ENCODE results near the gene CKAP2L.
"Not testable (repeated sequence)": the region's sequence is repeated elsewhere in the genome, so short reads cannot be mapped to it uniquely, and the experiment has no call there.

Gene CKAP2L

DNA sequence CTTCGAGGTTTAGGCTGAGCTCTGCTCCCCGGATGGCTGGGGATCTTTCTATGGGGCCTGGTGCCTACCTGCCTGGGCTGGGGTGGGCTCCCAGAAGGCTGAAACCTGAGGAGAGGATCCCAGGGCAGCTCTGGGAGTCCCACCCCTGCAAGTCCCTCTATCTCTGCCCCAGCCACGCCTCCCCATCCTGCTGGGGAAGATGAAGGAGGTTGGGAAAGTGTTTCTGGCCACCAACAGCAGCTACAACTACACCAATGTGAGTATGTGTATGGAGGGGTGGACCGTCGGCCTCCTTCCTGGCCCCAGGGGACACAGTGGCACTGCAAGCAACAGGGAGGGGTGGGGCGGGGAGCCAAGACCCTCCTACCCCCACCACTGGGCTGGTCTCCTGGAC, 40.9 kb downstream of the CKAP2L start:
- TF ChIP-seq, protein P1, sequence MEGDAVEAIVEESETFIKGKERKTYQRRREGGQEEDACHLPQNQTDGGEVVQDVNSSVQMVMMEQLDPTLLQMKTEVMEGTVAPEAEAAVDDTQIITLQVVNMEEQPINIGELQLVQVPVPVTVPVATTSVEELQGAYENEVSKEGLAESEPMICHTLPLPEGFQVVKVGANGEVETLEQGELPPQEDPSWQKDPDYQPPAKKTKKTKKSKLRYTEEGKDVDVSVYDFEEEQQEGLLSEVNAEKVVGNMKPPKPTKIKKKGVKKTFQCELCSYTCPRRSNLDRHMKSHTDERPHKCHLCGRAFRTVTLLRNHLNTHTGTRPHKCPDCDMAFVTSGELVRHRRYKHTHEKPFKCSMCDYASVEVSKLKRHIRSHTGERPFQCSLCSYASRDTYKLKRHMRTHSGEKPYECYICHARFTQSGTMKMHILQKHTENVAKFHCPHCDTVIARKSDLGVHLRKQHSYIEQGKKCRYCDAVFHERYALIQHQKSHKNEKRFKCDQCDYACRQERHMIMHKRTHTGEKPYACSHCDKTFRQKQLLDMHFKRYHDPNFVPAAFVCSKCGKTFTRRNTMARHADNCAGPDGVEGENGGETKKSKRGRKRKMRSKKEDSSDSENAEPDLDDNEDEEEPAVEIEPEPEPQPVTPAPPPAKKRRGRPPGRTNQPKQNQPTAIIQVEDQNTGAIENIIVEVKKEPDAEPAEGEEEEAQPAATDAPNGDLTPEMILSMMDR (IDR thresholded peaks at IDR 0.05; ENCODE audit: unreplicated experiment in 3 of 3): no peak
- Mint-ChIP-seq H3K27me3 (ENCODE audit: low read depth) (peaks cover 12% of the 10 kb centered on the region), H3K36me3 (ENCODE audit: low read depth) (no peaks in the 10 kb centered on the region), H3K4me1 (no peaks in the 10 kb centered on the region), H3K27ac (no peak overlapping the region), H3K4me3 (no peak overlapping the region), H3K9me3 (peaks cover 2% of the 10 kb centered on the region)

GRCh38 chr2:112722816-112723546, 41.4 kb downstream of the CKAP2L start:
- Mint-ChIP-seq H3K36me3 (ENCODE audit: low read depth) (no peaks in the 10 kb centered on the region), H3K4me1 (no peaks in the 10 kb centered on the region), H3K27ac (no peak overlapping the region), H3K27me3 (ENCODE audit: low read depth) (peaks cover 7% of the 10 kb centered on the region), H3K4me3 (no peak overlapping the region), H3K9me3 (peaks cover 2% of the 10 kb centered on the region)
- TF ChIP-seq, protein P1 (IDR thresholded peaks at IDR 0.05; ENCODE audit: unreplicated experiment in 3 of 3): no peak

DNA sequence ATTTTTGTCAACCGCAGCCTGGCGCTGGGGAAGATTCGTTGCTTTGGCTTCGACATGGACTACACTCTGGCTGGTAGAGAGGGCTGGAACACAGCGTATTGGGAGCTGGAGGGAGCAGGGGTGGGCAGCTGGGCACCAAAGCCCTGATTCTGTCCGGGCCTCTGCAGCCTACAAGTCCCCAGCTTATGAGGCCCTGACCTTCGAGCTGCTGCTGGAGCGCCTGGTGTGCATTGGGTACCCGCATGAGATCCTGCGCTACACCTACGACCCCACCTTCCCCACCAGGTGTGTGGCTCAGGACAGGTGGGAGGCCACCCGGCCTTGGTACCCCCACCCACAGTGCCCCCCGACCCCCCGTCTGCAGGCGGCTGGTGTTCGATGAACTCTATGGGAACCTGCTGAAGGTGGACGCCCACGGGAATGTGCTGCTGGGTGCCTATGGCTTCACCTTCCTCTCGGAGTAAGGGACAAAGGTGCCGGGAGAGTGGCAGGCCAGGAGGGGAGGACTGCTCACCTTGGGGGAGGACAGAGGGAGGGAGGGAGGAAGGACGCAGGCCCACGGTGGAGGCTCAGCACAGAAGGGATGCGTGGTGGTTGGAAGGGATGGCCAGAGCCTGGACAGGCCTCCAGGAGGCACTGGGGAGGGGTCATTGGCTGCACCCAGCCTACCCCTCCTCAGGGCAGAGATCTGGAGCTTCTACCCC, 42.4 kb downstream of the CKAP2L start:
- no peaks in the 10 kb centered on the region for H3K36me3 Mint-ChIP-seq (ENCODE audit: low read depth)
- TF ChIP-seq, protein P1 (IDR thresholded peaks at IDR 0.05; ENCODE audit: unreplicated experiment in 3 of 3): no peak
- H3K27ac Mint-ChIP-seq: no peak overlapping the region
- peaks cover 5% of the 10 kb centered on the region for H3K9me3 Mint-ChIP-seq
- no peaks in the 10 kb centered on the region for H3K4me1 Mint-ChIP-seq
- H3K4me3 Mint-ChIP-seq: no peak overlapping the region
- peaks cover 6% of the 10 kb centered on the region for H3K27me3 Mint-ChIP-seq (ENCODE audit: low read depth)

DNA sequence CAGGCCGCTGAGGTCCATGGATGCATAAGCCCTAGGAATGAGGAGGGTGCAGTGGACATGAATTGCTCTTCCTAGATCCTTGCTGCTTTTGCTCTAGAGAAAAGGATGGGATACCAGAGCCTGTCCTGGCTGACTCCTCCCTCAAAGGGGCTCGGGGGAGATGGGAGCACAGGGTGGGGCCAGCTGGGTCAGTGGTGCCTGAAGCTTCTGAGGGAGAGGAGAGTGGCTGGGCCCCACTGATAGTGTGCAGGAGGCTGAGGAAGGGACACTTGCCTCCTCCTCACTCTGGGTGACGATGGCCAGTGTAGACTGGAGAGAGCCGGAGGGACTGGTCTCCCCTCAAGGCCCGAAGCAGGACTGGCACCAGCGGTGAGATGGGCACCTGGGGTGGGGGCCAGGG, 43.6 kb downstream of the CKAP2L start, which contains the start of gene NT5DC4:
Gene NT5DC4, plus strand, starts transcription at position 236 of the 400 bp plus-strand sequence. Its CDS starts 60 bp downstream, at position 296.
- H3K36me3 Mint-ChIP-seq (ENCODE audit: low read depth): no peaks in the 10 kb centered on the region
- H3K27me3 Mint-ChIP-seq (ENCODE audit: low read depth): peaks cover 6% of the 10 kb centered on the region
- H3K4me3 Mint-ChIP-seq: no peak within 1 kb of the TSS
- H3K9me3 Mint-ChIP-seq: peaks cover 5% of the 10 kb centered on the region
- TF ChIP-seq, protein P1 (IDR thresholded peaks at IDR 0.05; ENCODE audit: unreplicated experiment in 3 of 3): no peak
- no peaks in the 10 kb centered on the region for H3K4me1 Mint-ChIP-seq
- no peak within 1 kb of the TSS for H3K27ac Mint-ChIP-seq

DNA sequence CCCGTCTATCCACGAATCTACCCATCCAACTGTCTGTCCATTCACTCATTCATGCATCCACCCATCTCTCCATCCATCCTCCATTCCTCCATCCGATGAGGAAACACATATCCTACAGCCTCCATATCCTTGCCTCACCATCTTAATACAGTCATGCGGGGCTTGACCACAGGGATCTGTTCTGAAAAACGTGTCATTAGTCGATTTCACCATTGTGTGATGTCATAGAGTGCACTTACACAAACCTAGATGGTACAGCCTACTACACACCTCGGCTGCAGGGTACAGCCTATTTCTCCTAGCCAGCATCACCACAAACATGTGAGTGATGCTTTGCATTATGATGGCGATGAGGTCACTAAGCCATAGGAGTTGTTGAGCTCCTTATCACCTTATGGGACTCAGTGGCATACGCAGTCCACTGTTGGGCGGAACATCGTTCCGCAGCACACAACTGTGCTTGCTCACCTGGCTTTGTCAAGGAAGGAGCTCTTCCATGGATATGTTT, 45.5 kb downstream of the CKAP2L start:
- Mint-ChIP-seq H3K27ac (no peak overlapping the region), H3K36me3 (ENCODE audit: low read depth) (no peaks in the 10 kb centered on the region), H3K4me1 (no peaks in the 10 kb centered on the region), H3K9me3 (peaks cover 5% of the 10 kb centered on the region), H3K27me3 (ENCODE audit: low read depth) (peaks cover 6% of the 10 kb centered on the region), H3K4me3 (no peak overlapping the region)
- TF ChIP-seq, protein P1 (IDR thresholded peaks at IDR 0.05; ENCODE audit: unreplicated experiment in 3 of 3): no peak

DNA sequence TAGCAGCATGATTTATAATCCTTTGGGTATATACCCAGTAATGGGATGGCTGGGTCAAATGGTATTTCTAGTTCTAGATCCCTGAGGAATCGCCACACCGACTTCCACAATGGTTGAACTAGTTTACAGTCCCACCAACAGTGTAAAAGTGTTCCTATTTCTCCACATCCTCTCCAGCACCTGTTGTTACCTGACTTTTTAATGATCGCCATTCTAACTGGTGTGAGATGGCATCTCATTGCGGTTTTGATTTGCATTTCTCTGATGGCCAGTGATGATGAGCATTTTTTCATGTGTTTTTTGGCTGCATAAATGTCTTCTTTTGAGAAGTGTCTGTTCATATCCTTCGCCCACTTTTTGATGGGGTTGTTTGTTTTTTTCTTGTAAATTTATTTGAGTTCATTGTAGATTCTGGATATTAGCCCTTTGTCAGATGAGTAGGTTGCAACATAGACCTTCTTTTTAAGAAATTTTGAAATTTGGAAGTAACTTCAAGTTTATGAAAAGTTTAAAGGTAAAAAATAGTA, 47.5 kb downstream of the CKAP2L start:
- H3K4me1 Mint-ChIP-seq; H3K36me3 Mint-ChIP-seq (ENCODE audit: low read depth); H3K4me3 Mint-ChIP-seq; H3K27ac Mint-ChIP-seq; H3K27me3 Mint-ChIP-seq (ENCODE audit: low read depth); H3K9me3 Mint-ChIP-seq: not testable (repeated sequence)

GRCh38 chr2:112716094-112716493, 48.3 kb downstream of the CKAP2L start:
- peaks cover 13% of the 10 kb centered on the region for H3K4me1 Mint-ChIP-seq
- not testable (repeated sequence) for H3K27ac Mint-ChIP-seq; H3K27me3 Mint-ChIP-seq (ENCODE audit: low read depth); H3K36me3 Mint-ChIP-seq (ENCODE audit: low read depth); H3K9me3 Mint-ChIP-seq; H3K4me3 Mint-ChIP-seq
